PC-9 (cell line): Measurements from ENCODE around the gene MVP. TPM values are rescaled to one million over a fixed set of nuclear protein-coding genes. Genes with fewer than 3 reads are reported as not detected.

Source experiments
- BruUV-seq: library from RNA; stranded (reverse); fragments of 400-500 nt; replicated peaks from 2 replicates; lab custom pipeline; 2021; lab: Mats Ljungman, UMichigan
- CTCF ChIA-PET: fragments of 300-600 bp; sonication (Branson Sonifier 250); formaldehyde crosslinking; loops from one replicate; lab custom pipeline; 2022; ENCODE audit warnings: antibody characterized with exemption; lab: Charles Lee
- POLR2A ChIA-PET: fragments of 300-600 bp; sonication (Branson Sonifier 250); formaldehyde crosslinking; loops from one replicate; lab custom pipeline; 2022; ENCODE audit warnings: antibody characterized with exemption; ENCODE audit not compliant: unreplicated experiment; lab: Charles Lee
- DNase-seq, 2 experiments: peaks; one replicate each; pipeline versions ENCODE4 v3.0.0 to v3.0.0-alpha.2; 2015 to 2022; ENCODE audit warnings: mixed read lengths in 1 of 2
- H2AFZ ChIP-seq: fragments of 200-600 bp; sonication (generic); 2 replicates; pipeline ENCODE4 v1.8.1; 2017; ENCODE audit warnings: antibody characterized with exemption
- H3F3A ChIP-seq: fragments of 200-600 bp; sonication (generic); 2 replicates; pipeline ENCODE4 v1.8.1; 2017; ENCODE audit warnings: antibody characterized with exemption, mild to moderate bottlenecking, low read depth; ENCODE audit not compliant: insufficient read depth
- H3K27ac ChIP-seq: fragments of 200-600 bp; sonication (generic); 2 replicates; pipeline ENCODE4 v1.6.1; 2016; ENCODE audit warnings: mixed run types
- H3K27me3 ChIP-seq: fragments of 200-600 bp; sonication (generic); 2 replicates; pipeline ENCODE4 v1.6.1; 2016; ENCODE audit warnings: low read depth, mixed run types; ENCODE audit not compliant: insufficient read depth
- H3K36me3 ChIP-seq: fragments of 200-600 bp; sonication (generic); 2 replicates; pipeline ENCODE4 v1.6.1; 2016; ENCODE audit warnings: low read depth, mixed run types
- H3K4me1 ChIP-seq: fragments of 200-600 bp; sonication (generic); replicated peaks from 2 replicates; pipeline ENCODE4 v1.6.1; 2016; ENCODE audit warnings: mixed run types; ENCODE audit not compliant: insufficient read depth
- H3K4me2 ChIP-seq: fragments of 200-600 bp; sonication (generic); 2 replicates; pipeline ENCODE4 v1.6.1; 2017; ENCODE audit warnings: mixed run types
- H3K4me3 ChIP-seq: fragments of 200-600 bp; sonication (generic); 2 replicates; pipeline ENCODE4 v1.6.1; 2016; ENCODE audit warnings: mixed run types
- H3K79me2 ChIP-seq: fragments of 200-600 bp; sonication (generic); 2 replicates; pipeline ENCODE4 v1.6.1; 2017; ENCODE audit warnings: low read depth, mixed run types
- H3K9me2 ChIP-seq: fragments of 200-600 bp; sonication (generic); 2 replicates; pipeline ENCODE4 v1.8.1; 2017; ENCODE audit warnings: mild to moderate bottlenecking; ENCODE audit not compliant: insufficient read depth
- H3K9me3 ChIP-seq: fragments of 200-600 bp; sonication (generic); 2 replicates; pipeline ENCODE4 v1.8.1; 2016; ENCODE audit warnings: low read depth; ENCODE audit not compliant: insufficient read depth
- H4K20me1 ChIP-seq: fragments of 200-600 bp; sonication (generic); 2 replicates; pipeline ENCODE4 v1.8.1; 2017; ENCODE audit not compliant: insufficient read depth
- EZH2 ChIP-seq: fragments of 200-600 bp; sonication (generic); IDR thresholded peaks from 2 replicates; pipeline ENCODE4 v1.8.0; 2017; ENCODE audit warnings: antibody characterized with exemption, low read depth
- intact Hi-C: fragments of 100-400 bp; cut with micrococcal nuclease; formaldehyde crosslinking; loops from one replicate; pipeline ENCODE4 v1.10.0; 2022; ENCODE audit not compliant: unreplicated experiment
- total RNA-seq: library from RNA; stranded (reverse); gene quantifications from 2 replicates; pipeline ENCODE4 v1.2.3, GENCODE V29; 2021
- TF ChIP-seq, protein P1 (sequence below): fragments of 200-600 bp; sonication (generic); conservative IDR thresholded peaks from 2 replicates; pipeline ENCODE4 v1.6.1; 2017; ENCODE audit warnings: mixed run types, antibody characterized with exemption, mild to moderate bottlenecking, moderate library complexity

The MVP gene
- total RNA-seq, 1 experiment from 2014 or later = 208 TPM

- TF ChIP-seq, protein P1, sequence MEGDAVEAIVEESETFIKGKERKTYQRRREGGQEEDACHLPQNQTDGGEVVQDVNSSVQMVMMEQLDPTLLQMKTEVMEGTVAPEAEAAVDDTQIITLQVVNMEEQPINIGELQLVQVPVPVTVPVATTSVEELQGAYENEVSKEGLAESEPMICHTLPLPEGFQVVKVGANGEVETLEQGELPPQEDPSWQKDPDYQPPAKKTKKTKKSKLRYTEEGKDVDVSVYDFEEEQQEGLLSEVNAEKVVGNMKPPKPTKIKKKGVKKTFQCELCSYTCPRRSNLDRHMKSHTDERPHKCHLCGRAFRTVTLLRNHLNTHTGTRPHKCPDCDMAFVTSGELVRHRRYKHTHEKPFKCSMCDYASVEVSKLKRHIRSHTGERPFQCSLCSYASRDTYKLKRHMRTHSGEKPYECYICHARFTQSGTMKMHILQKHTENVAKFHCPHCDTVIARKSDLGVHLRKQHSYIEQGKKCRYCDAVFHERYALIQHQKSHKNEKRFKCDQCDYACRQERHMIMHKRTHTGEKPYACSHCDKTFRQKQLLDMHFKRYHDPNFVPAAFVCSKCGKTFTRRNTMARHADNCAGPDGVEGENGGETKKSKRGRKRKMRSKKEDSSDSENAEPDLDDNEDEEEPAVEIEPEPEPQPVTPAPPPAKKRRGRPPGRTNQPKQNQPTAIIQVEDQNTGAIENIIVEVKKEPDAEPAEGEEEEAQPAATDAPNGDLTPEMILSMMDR = no peak
- no peak for TF ChIP-seq EZH2
- Histone ChIP-seq H3K9me2 (no peaks in the 10 kb centered on the region), H3K27me3 (no peaks in the 10 kb centered on the region), H3F3A (peaks cover 55% of the 10 kb centered on the region), H2AFZ (no peak overlapping the region), H3K4me3 (no peak overlapping the region), H3K9me3 (no peaks in the 10 kb centered on the region), H3K4me2 (peak overlapping the region; percentile 82; the same call in 1 of the 2 replicates), H4K20me1 (no peaks in the 10 kb centered on the region), H3K36me3 (no peaks in the 10 kb centered on the region), H3K27ac (no peak overlapping the region), H3K79me2 (peaks cover 21% of the 10 kb centered on the region), H3K4me1 (peaks cover 45% of the 10 kb centered on the region)
- POLR2A ChIA-PET = interaction anchor here (0.6 kb wide), 2 partner anchors 151 to 203 kb away, joined by 3 to 14 read pairs; no protein-coding TSS in a partner anchor
- DNase-seq = no peak
- BruUV-seq = no TSS peak
- CTCF ChIA-PET = interaction anchor here (0.6 kb wide), 1 partner anchor 37 kb away, joined by 9 read pairs; no protein-coding TSS in a partner anchor
- intact Hi-C loops = loop anchor here (10.0 kb wide), 1 partner anchor 220 kb away; no protein-coding TSS in a partner anchor
Measured at GRCh38 chr16:29814592-29814991, 5.7 kb upstream of the MVP start.

GRCh38 chr16:29815032-29815721, 5.1 kb upstream of the MVP start:
- H3K4me1 ChIP-seq = peaks cover 50% of the 10 kb centered on the region
- H3K9me3 ChIP-seq = no peaks in the 10 kb centered on the region
- 0 out of 2 replicates have a peak overlapping the region, but pooled peaks have one; percentile 55 for H3K27ac ChIP-seq
- intact Hi-C loops = loop anchor here (10.0 kb wide), 1 partner anchor 220 kb away; no protein-coding TSS in a partner anchor
- CTCF ChIA-PET = interaction anchor here (0.5 to 1.0 kb wide), 6 partner anchors 10 to 147 kb away, joined by 3 to 6 read pairs (median 3); partner anchors contain the start of genes KIF22, SEZ6L2 and TMEM219
- H3K27me3 ChIP-seq = no peaks in the 10 kb centered on the region
- no peak for TF ChIP-seq EZH2
- TF ChIP-seq, protein P1 = no peak
- peak overlapping the region; percentile 89; the same call in 1 of the 2 replicates for H2AFZ ChIP-seq
- H4K20me1 ChIP-seq = no peaks in the 10 kb centered on the region
- H3F3A ChIP-seq = peaks cover 55% of the 10 kb centered on the region
- no peaks in the 10 kb centered on the region for H3K9me2 ChIP-seq
- POLR2A ChIA-PET = interaction anchor here (0.5 to 1.0 kb wide), 5 partner anchors 9 to 152 kb away, joined by 3 to 15 read pairs (median 4); no protein-coding TSS in a partner anchor
- peak overlapping the region; percentile 83; the same call in 1 of the 2 replicates for H3K4me3 ChIP-seq
- H3K79me2 ChIP-seq = peaks cover 21% of the 10 kb centered on the region
- TSS peak; percentile 35 for BruUV-seq
- no peak for DNase-seq
- H3K4me2 ChIP-seq = peak overlapping the region; percentile 82
- H3K36me3 ChIP-seq = no peaks in the 10 kb centered on the region
